NCI-H748 (cell line): Measurements from ENCODE around the gene EPM2A.
A peak's percentile ranks its signal among the peaks of the same experiment; 100 is the strongest.

Source experiments
- DNase-seq: peaks from one replicate; lab custom pipeline; 2025; ENCODE audit not compliant: unreplicated experiment; lab: John Stamatoyannopoulos, UW

EPM2A gene

GRCh38 chr6:145603991-145604390, 131.3 kb downstream of the EPM2A start:
- DNase-seq: no peak

- no peak for DNase-seq
Observed at GRCh38 chr6:145603424-145603833, 131.9 kb downstream of the EPM2A start.

- no peak for DNase-seq
Observed at GRCh38 chr6:145602726-145603326, 132.5 kb downstream of the EPM2A start.

- DNase-seq: no peak
Observed at GRCh38 chr6:145601397-145601796, 133.9 kb downstream of the EPM2A start.

- no peak for DNase-seq
Observed at GRCh38 chr6:145600299-145600698, 135.0 kb downstream of the EPM2A start.

GRCh38 chr6:145588981-145589380, 146.3 kb downstream of the EPM2A start:
- no peak for DNase-seq

GRCh38 chr6:145587334-145587733, 148.0 kb downstream of the EPM2A start:
- peak; percentile 10 for DNase-seq

- no peak for DNase-seq
Observed at GRCh38 chr6:145583753-145584152, 151.6 kb downstream of the EPM2A start.
